ENCODE results near the gene ALDH1A1.

GRCh38 chr9:72926506-72926905 is 26.3 kb downstream of the ALDH1A1 start:
- TF ChIP-seq GATA3 (IDR thresholded peaks at IDR 0.05; ENCODE audit: low read depth, low read length) (no peak), GATA2 (IDR thresholded peaks at IDR 0.05; ENCODE audit: low read depth, low read length) (no peak)

All from SH-SY5Y (cell line).